GM04504 (cell line): ENCODE measurements around the gene ZAP70.

Experiments used
- DNase-seq: peaks from one replicate; pipeline ENCODE4 v3.0.0-alpha.2; 2012; ENCODE audit warnings: low read depth

Gene ZAP70

DNA sequence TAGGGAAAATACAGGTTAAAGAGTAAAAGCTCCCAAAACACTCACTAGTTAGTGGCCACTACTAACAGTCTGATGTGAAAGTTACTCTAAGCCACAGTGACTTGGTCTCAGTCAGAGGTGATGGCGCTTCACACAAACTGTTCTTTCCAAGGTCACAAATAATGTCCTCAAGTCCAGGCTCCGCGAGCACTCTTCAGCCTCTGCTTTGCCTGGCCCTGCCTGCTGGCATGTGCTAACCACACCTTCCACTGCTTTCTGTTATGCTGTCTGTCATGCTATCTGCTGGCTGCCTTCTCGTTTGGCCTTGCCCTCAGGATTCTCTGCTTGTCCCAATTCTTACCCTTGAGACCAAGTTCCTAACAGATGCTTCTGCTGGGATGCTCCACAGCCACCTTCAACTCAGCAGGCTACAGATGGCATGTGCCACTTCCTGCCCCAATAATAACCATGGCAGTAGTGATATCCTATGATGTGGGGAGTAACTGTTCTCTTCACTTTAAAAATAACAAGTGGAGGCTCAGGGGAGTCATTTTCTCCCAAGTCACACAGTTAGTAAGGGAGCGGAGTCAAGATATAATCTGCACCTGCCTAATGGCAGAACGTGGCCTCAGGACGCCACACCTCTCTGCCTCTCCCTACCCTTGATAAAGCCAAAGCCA, 75.7 kb downstream of the ZAP70 start:
- DNase-seq = no peak
